ENCODE results near the gene ARMH4. TPM values are rescaled to one million over a fixed set of nuclear protein-coding genes. Genes with fewer than 3 reads are reported as not detected.

Gene ARMH4
- polyA plus RNA-seq, 2 donors, result 0.22 to 0.54 TPM

DNA sequence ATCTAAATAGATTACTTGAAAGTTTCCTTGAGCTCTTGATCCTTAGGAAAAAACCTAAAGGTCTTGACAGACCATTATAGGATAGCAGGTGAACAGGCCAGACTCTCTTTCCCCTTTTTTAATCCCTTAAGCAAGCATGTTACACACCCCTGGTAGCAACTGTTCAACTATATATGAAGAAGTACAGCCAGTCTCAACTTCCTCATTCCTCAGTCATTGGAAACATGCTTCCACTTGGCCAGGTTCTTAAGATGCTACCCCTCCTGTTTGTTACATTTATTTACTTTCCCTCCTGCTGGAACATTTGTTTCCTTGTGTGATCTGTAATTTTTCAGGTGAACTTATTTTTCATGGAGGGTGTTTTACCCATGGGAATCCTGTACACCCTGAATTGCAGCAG lies 124.1 kb downstream of the ARMH4 start:
- Histone ChIP-seq H3K4me1 (ENCODE audit: control insufficient read depth in 2 of 2, insufficient read depth in 2 of 2, low read length in 1 of 2) (peaks cover 0 to 4% of the 10 kb centered on the region in 2 donors), H3K9me3 (ENCODE audit: control insufficient read depth in 2 of 2, insufficient read depth in 1 of 2, low read depth in 1 of 2, low read length in 1 of 2) (no peaks in the 10 kb centered on the region), H3K36me3 (ENCODE audit: control insufficient read depth in 2 of 2, insufficient read depth in 2 of 2, low read length in 1 of 2) (no peaks in the 10 kb centered on the region), H3K27ac (ENCODE audit: low read depth in 2 of 2, low read length in 1 of 2) (peak overlapping the region; percentile 21 to 55), H3K4me3 (ENCODE audit: low read depth in 1 of 2, low read length in 2 of 2) (no peak overlapping the region), H3K27me3 (ENCODE audit: control insufficient read depth in 1 of 2, insufficient read depth in 2 of 2, low read length in 2 of 2) (no peaks in the 10 kb centered on the region)

DNA sequence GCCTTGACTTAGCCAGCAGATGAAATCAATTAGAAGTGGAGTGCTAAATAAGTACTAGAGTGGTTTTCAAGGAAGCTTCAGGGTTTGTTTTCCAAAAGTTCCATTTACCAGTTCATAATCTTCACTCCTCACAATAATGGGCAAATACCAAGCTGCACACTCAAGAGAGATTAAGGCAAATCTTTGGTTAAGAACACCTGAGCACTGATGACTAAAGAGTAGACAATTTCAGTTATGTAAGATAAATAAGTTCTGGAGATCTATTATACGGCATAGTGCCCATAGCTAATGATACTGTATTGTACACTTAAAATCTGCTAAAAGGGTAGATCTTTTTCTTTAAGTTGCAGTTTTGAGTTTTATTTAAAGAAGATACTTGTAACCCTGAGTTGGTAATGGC lies 125.0 kb downstream of the ARMH4 start:
- H3K27ac ChIP-seq (ENCODE audit: low read depth in 2 of 2, low read length in 1 of 2), result no peak overlapping the region
- H3K4me1 ChIP-seq (ENCODE audit: control insufficient read depth in 2 of 2, insufficient read depth in 2 of 2, low read length in 1 of 2), result peaks cover 0 to 4% of the 10 kb centered on the region in 2 donors
- no peak overlapping the region for H3K4me3 ChIP-seq (ENCODE audit: low read depth in 1 of 2, low read length in 2 of 2)
- no peaks in the 10 kb centered on the region for H3K27me3 ChIP-seq (ENCODE audit: control insufficient read depth in 1 of 2, insufficient read depth in 2 of 2, low read length in 2 of 2)
- no peaks in the 10 kb centered on the region for H3K9me3 ChIP-seq (ENCODE audit: control insufficient read depth in 2 of 2, insufficient read depth in 1 of 2, low read depth in 1 of 2, low read length in 1 of 2)
- H3K36me3 ChIP-seq (ENCODE audit: control insufficient read depth in 2 of 2, insufficient read depth in 2 of 2, low read length in 1 of 2), result no peaks in the 10 kb centered on the region
- WGBS, 2 donors, result 57 to 80% methylated on average over 1 of the region's 1 CpG

GRCh38 chr14:58026219-58026618 lies 125.8 kb downstream of the ARMH4 start:
- 93% methylated on average over 1 of the region's 1 CpG for WGBS, 2 donors
- Histone ChIP-seq H3K36me3 (ENCODE audit: control insufficient read depth in 2 of 2, insufficient read depth in 2 of 2, low read length in 1 of 2) (no peaks in the 10 kb centered on the region), H3K4me1 (ENCODE audit: control insufficient read depth in 2 of 2, insufficient read depth in 2 of 2, low read length in 1 of 2) (peaks cover 0 to 4% of the 10 kb centered on the region in 2 donors), H3K27ac (ENCODE audit: low read depth in 2 of 2, low read length in 1 of 2) (no peak overlapping the region), H3K27me3 (ENCODE audit: control insufficient read depth in 1 of 2, insufficient read depth in 2 of 2, low read length in 2 of 2) (no peaks in the 10 kb centered on the region), H3K9me3 (ENCODE audit: control insufficient read depth in 2 of 2, insufficient read depth in 1 of 2, low read depth in 1 of 2, low read length in 1 of 2) (no peaks in the 10 kb centered on the region), H3K4me3 (ENCODE audit: low read depth in 1 of 2, low read length in 2 of 2) (no peak overlapping the region)

- Histone ChIP-seq H3K27me3 (ENCODE audit: control insufficient read depth in 1 of 2, insufficient read depth in 2 of 2, low read length in 2 of 2) (no peaks in the 10 kb centered on the region), H3K4me1 (ENCODE audit: control insufficient read depth in 2 of 2, insufficient read depth in 2 of 2, low read length in 1 of 2) (no peaks in the 10 kb centered on the region), H3K9me3 (ENCODE audit: control insufficient read depth in 2 of 2, insufficient read depth in 1 of 2, low read depth in 1 of 2, low read length in 1 of 2) (no peaks in the 10 kb centered on the region), H3K27ac (ENCODE audit: low read depth in 2 of 2, low read length in 1 of 2) (no peak overlapping the region), H3K36me3 (ENCODE audit: control insufficient read depth in 2 of 2, insufficient read depth in 2 of 2, low read length in 1 of 2) (no peaks in the 10 kb centered on the region), H3K4me3 (ENCODE audit: low read depth in 1 of 2, low read length in 2 of 2) (no peak overlapping the region)
- 94 to 97% methylated on average over 2 of the region's 2 CpGs for WGBS, 2 donors
Measured at GRCh38 chr14:58014778-58015177, 137.2 kb downstream of the ARMH4 start.

DNA sequence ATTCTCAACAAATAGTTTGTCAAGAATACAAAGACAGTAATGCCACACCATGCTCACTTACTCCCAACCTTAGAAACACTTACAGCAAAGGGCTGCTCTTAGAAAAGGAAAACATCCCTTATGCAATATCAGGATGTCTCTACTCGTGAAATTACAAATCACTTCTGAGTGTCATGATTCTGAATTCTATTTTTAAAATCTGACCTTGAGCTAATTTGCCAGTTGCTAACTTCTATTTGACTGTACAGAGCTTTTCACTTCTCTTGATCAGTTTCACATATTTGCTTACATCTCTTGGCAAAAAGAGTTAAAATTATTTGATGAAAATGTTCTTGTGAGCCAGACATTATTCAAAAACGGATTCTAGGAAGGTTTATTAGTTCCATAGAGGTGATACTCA lies 149.4 kb downstream of the ARMH4 start:
- H3K9me3 ChIP-seq (ENCODE audit: control insufficient read depth in 2 of 2, insufficient read depth in 1 of 2, low read depth in 1 of 2, low read length in 1 of 2), result no peaks in the 10 kb centered on the region
- H3K4me3 ChIP-seq (ENCODE audit: low read depth in 1 of 2, low read length in 2 of 2), result no peak overlapping the region
- no peak overlapping the region for H3K27ac ChIP-seq (ENCODE audit: low read depth in 2 of 2, low read length in 1 of 2)
- 44 to 60% methylated on average over 2 of the region's 2 CpGs for WGBS, 2 donors
- H3K36me3 ChIP-seq (ENCODE audit: control insufficient read depth in 2 of 2, insufficient read depth in 2 of 2, low read length in 1 of 2), result no peaks in the 10 kb centered on the region
- no peaks in the 10 kb centered on the region for H3K4me1 ChIP-seq (ENCODE audit: control insufficient read depth in 2 of 2, insufficient read depth in 2 of 2, low read length in 1 of 2)
- H3K27me3 ChIP-seq (ENCODE audit: control insufficient read depth in 1 of 2, insufficient read depth in 2 of 2, low read length in 2 of 2), result no peaks in the 10 kb centered on the region

GRCh38 chr14:57999979-58000378 lies 152.0 kb downstream of the ARMH4 start:
- WGBS, 2 donors, result 89 to 95% methylated on average over 1 of the region's 1 CpG
- no peaks in the 10 kb centered on the region for H3K36me3 ChIP-seq (ENCODE audit: control insufficient read depth in 2 of 2, insufficient read depth in 2 of 2, low read length in 1 of 2)

GRCh38 chr14:57999471-57999870 lies 152.5 kb downstream of the ARMH4 start:
- Histone ChIP-seq H3K4me1 (ENCODE audit: control insufficient read depth in 2 of 2, insufficient read depth in 2 of 2, low read length in 1 of 2) (no peaks in the 10 kb centered on the region), H3K4me3 (ENCODE audit: low read depth in 1 of 2, low read length in 2 of 2) (no peak overlapping the region), H3K27ac (ENCODE audit: low read depth in 2 of 2, low read length in 1 of 2) (no peak overlapping the region), H3K27me3 (ENCODE audit: control insufficient read depth in 1 of 2, insufficient read depth in 2 of 2, low read length in 2 of 2) (no peaks in the 10 kb centered on the region), H3K36me3 (ENCODE audit: control insufficient read depth in 2 of 2, insufficient read depth in 2 of 2, low read length in 1 of 2) (no peaks in the 10 kb centered on the region), H3K9me3 (ENCODE audit: control insufficient read depth in 2 of 2, insufficient read depth in 1 of 2, low read depth in 1 of 2, low read length in 1 of 2) (no peaks in the 10 kb centered on the region)
- WGBS, 2 donors, result 47 to 61% methylated on average over 2 of the region's 2 CpGs

More at GRCh38 chr14:57999979-58000378, 152.0 kb downstream of the ARMH4 start:
- Histone ChIP-seq H3K27ac (ENCODE audit: low read depth in 2 of 2, low read length in 1 of 2) (no peak overlapping the region), H3K4me3 (ENCODE audit: low read depth in 1 of 2, low read length in 2 of 2) (no peak overlapping the region), H3K9me3 (ENCODE audit: control insufficient read depth in 2 of 2, insufficient read depth in 1 of 2, low read depth in 1 of 2, low read length in 1 of 2) (no peaks in the 10 kb centered on the region), H3K4me1 (ENCODE audit: control insufficient read depth in 2 of 2, insufficient read depth in 2 of 2, low read length in 1 of 2) (no peaks in the 10 kb centered on the region), H3K27me3 (ENCODE audit: control insufficient read depth in 1 of 2, insufficient read depth in 2 of 2, low read length in 2 of 2) (no peaks in the 10 kb centered on the region)

DNA sequence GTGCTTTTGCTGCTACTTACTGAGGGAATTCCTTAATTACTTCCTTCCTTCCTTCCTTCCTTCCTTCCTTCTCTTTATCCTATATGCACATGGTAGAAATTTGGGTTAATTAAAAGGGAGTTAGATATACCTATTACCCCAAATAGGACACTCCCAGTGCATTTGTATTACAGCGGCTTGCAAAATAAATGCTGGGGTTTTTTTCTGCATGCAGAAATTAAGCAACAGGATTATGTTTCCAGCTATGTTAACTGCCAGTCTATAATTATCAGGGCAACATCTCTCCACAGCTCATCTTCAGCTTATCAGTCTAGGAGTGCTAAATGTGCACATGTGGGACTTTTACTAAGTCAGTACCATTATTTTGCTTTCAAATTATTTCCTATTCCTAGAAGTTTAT lies 153.2 kb downstream of the ARMH4 start:
- Histone ChIP-seq H3K36me3 (ENCODE audit: control insufficient read depth in 2 of 2, insufficient read depth in 2 of 2, low read length in 1 of 2) (no peaks in the 10 kb centered on the region), H3K27ac (ENCODE audit: low read depth in 2 of 2, low read length in 1 of 2) (no peak overlapping the region), H3K9me3 (ENCODE audit: control insufficient read depth in 2 of 2, insufficient read depth in 1 of 2, low read depth in 1 of 2, low read length in 1 of 2) (no peaks in the 10 kb centered on the region), H3K4me1 (ENCODE audit: control insufficient read depth in 2 of 2, insufficient read depth in 2 of 2, low read length in 1 of 2) (no peaks in the 10 kb centered on the region), H3K27me3 (ENCODE audit: control insufficient read depth in 1 of 2, insufficient read depth in 2 of 2, low read length in 2 of 2) (no peaks in the 10 kb centered on the region), H3K4me3 (ENCODE audit: low read depth in 1 of 2, low read length in 2 of 2) (no peak overlapping the region)
- whole genome bisulfite sequencing, 2 donors, result 43 to 67% methylated on average over 1 of the region's 1 CpG

GRCh38 chr14:57991353-57991752 lies 160.7 kb downstream of the ARMH4 start:
- H3K36me3 ChIP-seq (ENCODE audit: control insufficient read depth in 2 of 2, insufficient read depth in 2 of 2, low read length in 1 of 2), result no peaks in the 10 kb centered on the region
- 83 to 90% methylated on average over 4 of the region's 4 CpGs for WGBS, 2 donors
- H3K4me3 ChIP-seq (ENCODE audit: low read depth in 1 of 2, low read length in 2 of 2), result no peak overlapping the region
- no peaks in the 10 kb centered on the region for H3K9me3 ChIP-seq (ENCODE audit: control insufficient read depth in 2 of 2, insufficient read depth in 1 of 2, low read depth in 1 of 2, low read length in 1 of 2)
- H3K27me3 ChIP-seq (ENCODE audit: control insufficient read depth in 1 of 2, insufficient read depth in 2 of 2, low read length in 2 of 2), result no peaks in the 10 kb centered on the region
- H3K27ac ChIP-seq (ENCODE audit: low read depth in 2 of 2, low read length in 1 of 2), result no peak overlapping the region
- H3K4me1 ChIP-seq (ENCODE audit: control insufficient read depth in 2 of 2, insufficient read depth in 2 of 2, low read length in 1 of 2), result peaks cover 0 to 3% of the 10 kb centered on the region in 2 donors

DNA sequence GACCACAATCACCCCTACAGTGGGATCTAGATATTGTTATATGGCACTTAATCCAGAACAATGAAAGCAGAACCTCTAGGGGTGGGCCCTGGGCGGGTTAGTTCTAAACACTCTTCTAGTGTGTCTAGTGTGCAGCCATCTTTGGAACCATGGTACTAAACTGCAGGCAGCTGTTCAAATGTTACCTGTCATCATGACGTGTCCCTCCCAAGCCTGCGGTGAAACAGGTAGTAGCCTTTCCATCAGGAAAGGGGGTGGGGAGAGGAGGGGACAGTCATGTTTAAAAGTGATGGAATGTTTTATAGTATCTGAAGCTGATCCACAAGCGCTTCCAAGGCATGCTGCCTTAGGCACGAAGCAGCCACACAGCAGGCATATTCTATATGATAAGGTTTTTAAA lies 163.6 kb downstream of the ARMH4 start:
- peaks cover 0 to 3% of the 10 kb centered on the region in 2 donors for H3K4me1 ChIP-seq (ENCODE audit: control insufficient read depth in 2 of 2, insufficient read depth in 2 of 2, low read length in 1 of 2)
- no peaks in the 10 kb centered on the region for H3K27me3 ChIP-seq (ENCODE audit: control insufficient read depth in 1 of 2, insufficient read depth in 2 of 2, low read length in 2 of 2)
- no peaks in the 10 kb centered on the region for H3K36me3 ChIP-seq (ENCODE audit: control insufficient read depth in 2 of 2, insufficient read depth in 2 of 2, low read length in 1 of 2)
- H3K9me3 ChIP-seq (ENCODE audit: control insufficient read depth in 2 of 2, insufficient read depth in 1 of 2, low read depth in 1 of 2, low read length in 1 of 2), result no peaks in the 10 kb centered on the region
- WGBS, 2 donors, result 62 to 68% methylated on average over 5 of the region's 5 CpGs
- peak overlapping the region; percentile 70 to 89 for H3K27ac ChIP-seq (ENCODE audit: low read depth in 2 of 2, low read length in 1 of 2)
- H3K4me3 ChIP-seq (ENCODE audit: low read depth in 1 of 2, low read length in 2 of 2), result no peak overlapping the region
